SU-DHL-6 (cell line): ENCODE measurements around the gene P3H1.

Source experiments
- CTCF ChIP-seq: fragments of 200-600 bp; sonication (generic); IDR thresholded peaks from one replicate; pipeline ENCODE4 v1.5.1; 2017; ENCODE audit warnings: antibody characterized with exemption, mild to moderate bottlenecking, low read length, moderate library complexity; ENCODE audit not compliant: insufficient read depth, poor library complexity, severe bottlenecking
- EZH2phosphoT487 ChIP-seq: fragments of 200-600 bp; sonication (generic), shearing (Covaris generic); conservative IDR thresholded peaks from 2 replicates; pipeline ENCODE4 v1.6.1; 2018; ENCODE audit warnings: mild to moderate bottlenecking, antibody characterized with exemption, low read length, moderate library complexity, mixed read lengths

DNA sequence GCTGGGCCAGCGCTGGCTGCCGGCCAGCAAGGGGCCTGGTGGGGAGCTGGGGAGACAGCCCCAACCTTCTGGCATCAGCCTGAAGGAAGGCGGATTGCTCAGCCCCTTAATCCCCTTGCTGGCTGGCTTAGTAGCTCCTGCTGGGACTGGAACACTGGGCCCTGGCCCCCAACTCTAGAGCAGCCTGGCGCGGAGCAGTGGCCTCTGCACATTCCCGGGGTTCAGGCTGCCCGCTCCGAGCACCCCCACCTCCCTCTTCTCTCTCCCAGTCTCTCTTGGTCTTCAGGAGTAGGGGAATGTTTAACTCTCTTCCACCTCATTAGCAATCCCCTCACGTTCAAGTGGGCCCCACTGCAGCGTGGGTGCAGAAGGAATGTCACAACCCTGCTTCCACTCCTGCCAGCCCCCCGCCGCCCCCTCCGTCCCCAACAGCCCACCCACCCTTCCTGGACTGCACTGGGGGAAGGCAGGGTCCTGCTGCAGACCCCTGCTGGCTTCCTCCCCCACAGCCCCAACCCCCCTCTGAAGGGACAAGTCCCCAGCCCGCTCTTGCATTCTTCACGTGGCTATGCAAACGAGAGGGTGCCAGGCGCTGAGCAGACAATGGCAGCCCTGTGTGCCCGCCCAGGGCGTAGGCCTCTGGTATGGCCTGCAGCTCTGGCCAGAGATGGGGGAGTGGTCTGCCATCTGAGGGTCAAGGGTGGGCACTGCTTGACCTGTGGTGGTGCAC is 25.8 kb downstream of the P3H1 start:
- TF ChIP-seq CTCF (no peak), EZH2phosphoT487 (no peak)
